HEK293 (cell line): ENCODE data around the gene SLC24A5.

ENCODE experiments used
- CTCF ChIA-PET: fragments of 350-600 bp; formaldehyde crosslinking; extraction: SDS; loops from one replicate; lab custom pipeline; 2021; ENCODE audit warnings: antibody characterized with exemption; lab: Yijun Ruan, JAX
- POLR2A ChIA-PET: fragments of 300-600 bp; formaldehyde crosslinking; extraction: SDS; loops from one replicate; lab custom pipeline; 2020; ENCODE audit warnings: antibody characterized with exemption, inconsistent platforms; lab: Yijun Ruan, JAX
- H3K27ac ChIP-seq: fragments of 200-500 bp; sonication (Bioruptor generic); 2 replicates; pipeline ENCODE4 v1.5.1; 2014; ENCODE audit warnings: low read depth, low read length, control low read depth, inconsistent platforms; ENCODE audit errors: extremely low read depth
- H3K36me3 ChIP-seq, 2 experiments: fragments of 200-500 bp in 1 of 2; sonication (Bioruptor generic) in 1 of 2; 1 replicate in 1 of 2; 2 replicates in 1 of 2; pipeline ENCODE4 v1.5.1; 2014 to 2017; ENCODE audit warnings: inconsistent platforms in 2 of 2, low read length in 2 of 2; ENCODE audit not compliant: control insufficient read depth in 2 of 2, insufficient read depth in 1 of 2
- H3K4me1 ChIP-seq: fragments of 200-500 bp; sonication (Bioruptor generic); 2 replicates; pipeline ENCODE4 v1.5.1; 2014; ENCODE audit warnings: mild to moderate bottlenecking, low read length, inconsistent platforms; ENCODE audit not compliant: control insufficient read depth, insufficient read depth
- H3K4me3 ChIP-seq: 2 replicates; pipeline ENCODE4 v1.5.1; 2011; ENCODE audit warnings: low read depth, mild to moderate bottlenecking, control low read depth, low read length, moderate library complexity
- H3K9me3 ChIP-seq: fragments of 200-500 bp; sonication (Bioruptor generic); 2 replicates; pipeline ENCODE4 v1.5.1; 2014; ENCODE audit warnings: low read depth, low read length, inconsistent platforms; ENCODE audit not compliant: control insufficient read depth, insufficient read depth
- HIC1 ChIP-seq: fragments of 450-650 bp; formaldehyde crosslinking; IDR thresholded peaks from 2 replicates; pipeline ENCODE4 v1.5.1; 2016; ENCODE audit warnings: missing biosample characterization, missing genetic modification characterization
- IKZF3 ChIP-seq: fragments of 450-650 bp; IDR thresholded peaks from 2 replicates; pipeline ENCODE4 v1.5.0; 2018; ENCODE audit warnings: missing biosample characterization, mild to moderate bottlenecking, missing genetic modification characterization, moderate library complexity
- KLF7 ChIP-seq: fragments of 450-650 bp; formaldehyde crosslinking; IDR thresholded peaks from 2 replicates; pipeline ENCODE4 v1.5.1; 2016; ENCODE audit warnings: missing biosample characterization, missing genetic modification characterization, borderline replicate concordance
- MZF1 ChIP-seq: fragments of 450-650 bp; formaldehyde crosslinking; IDR thresholded peaks from 2 replicates; pipeline ENCODE4 v1.5.1; 2017; ENCODE audit warnings: missing biosample characterization, missing genetic modification characterization, borderline replicate concordance
- PRDM1 ChIP-seq: fragments of 450-650 bp; formaldehyde crosslinking; IDR thresholded peaks from 2 replicates; pipeline ENCODE4; 2016; ENCODE audit warnings: missing biosample characterization, missing genetic modification characterization
- REST ChIP-seq: fragments of 450-650 bp; formaldehyde crosslinking; IDR thresholded peaks from 2 replicates; pipeline ENCODE4 v1.5.1; 2016; ENCODE audit warnings: missing biosample characterization, missing genetic modification characterization
- SCRT2 ChIP-seq: fragments of 450-650 bp; formaldehyde crosslinking; IDR thresholded peaks from 2 replicates; pipeline ENCODE4 v1.5.1; 2016; ENCODE audit warnings: missing biosample characterization, missing genetic modification characterization
- ZBTB26 ChIP-seq: fragments of 450-650 bp; formaldehyde crosslinking; optimal IDR thresholded peaks from 2 replicates; pipeline ENCODE3; 2016; ENCODE audit warnings: missing biosample characterization, mild to moderate bottlenecking, missing genetic modification characterization
- ZBTB48 ChIP-seq: fragments of 450-650 bp; formaldehyde crosslinking; IDR thresholded peaks from 2 replicates; pipeline ENCODE4 v1.5.1; 2016; ENCODE audit warnings: missing biosample characterization, missing genetic modification characterization
- ZNF114 ChIP-seq: fragments of 450-650 bp; formaldehyde crosslinking; IDR thresholded peaks from 2 replicates; pipeline ENCODE4 v1.5.0; 2017; ENCODE audit warnings: missing biosample characterization, missing genetic modification characterization
- ZNF138 ChIP-seq: fragments of 450-650 bp; formaldehyde crosslinking; IDR thresholded peaks from 2 replicates; pipeline ENCODE4 v1.5.1; 2016; ENCODE audit warnings: missing biosample characterization, missing genetic modification characterization, borderline replicate concordance
- ZNF24 ChIP-seq: fragments of 450-650 bp; formaldehyde crosslinking; IDR thresholded peaks from 2 replicates; pipeline ENCODE4 v1.5.1; 2016; ENCODE audit warnings: missing biosample characterization, missing genetic modification characterization
- ZNF248 ChIP-seq: fragments of 450-650 bp; formaldehyde crosslinking; IDR thresholded peaks from 2 replicates; pipeline ENCODE4 v1.5.1; 2017; ENCODE audit warnings: missing biosample characterization, missing genetic modification characterization
- ZNF274 ChIP-seq, 2 experiments: fragments of 200-500 bp in 1 of 2; fragments of 450-650 bp in 1 of 2; sonication (Bioruptor generic) in 1 of 2; formaldehyde crosslinking in 1 of 2; IDR thresholded peaks; 2 replicates each; pipeline versions ENCODE4 v1.5.1 to v1.6.1; 2014 to 2016; ENCODE audit warnings: borderline replicate concordance in 1 of 2, inconsistent platforms in 1 of 2, low read length in 1 of 2, missing biosample characterization in 1 of 2, missing genetic modification characterization in 1 of 2
- ZNF350 ChIP-seq: fragments of 450-650 bp; formaldehyde crosslinking; IDR thresholded peaks from 2 replicates; pipeline ENCODE4 v1.5.0; 2017; ENCODE audit warnings: missing biosample characterization, mild to moderate bottlenecking, missing genetic modification characterization
- ZNF366 ChIP-seq: fragments of 450-650 bp; formaldehyde crosslinking; conservative IDR thresholded peaks from 2 replicates; pipeline ENCODE4 v1.5.1; 2016; ENCODE audit warnings: missing biosample characterization, missing genetic modification characterization
- ZNF488 ChIP-seq: fragments of 450-650 bp; formaldehyde crosslinking; IDR thresholded peaks from 2 replicates; pipeline ENCODE4 v1.5.1; 2016; ENCODE audit warnings: missing biosample characterization, missing genetic modification characterization
- ZNF555 ChIP-seq: fragments of 450-650 bp; formaldehyde crosslinking; conservative IDR thresholded peaks from 2 replicates; pipeline ENCODE4 v1.5.1; 2017; ENCODE audit warnings: missing biosample characterization, mild to moderate bottlenecking, missing genetic modification characterization, inconsistent platforms
- ZNF580 ChIP-seq: fragments of 450-650 bp; formaldehyde crosslinking; IDR thresholded peaks from 2 replicates; pipeline ENCODE4 v1.5.1; 2016; ENCODE audit warnings: missing biosample characterization, missing genetic modification characterization
- ZNF791 ChIP-seq: fragments of 450-650 bp; formaldehyde crosslinking; IDR thresholded peaks from 2 replicates; pipeline ENCODE4 v1.5.1; 2016; ENCODE audit warnings: missing biosample characterization, missing genetic modification characterization

SLC24A5 gene

GRCh38 chr15:48186271-48186670, 65.5 kb downstream of the SLC24A5 start (continued):
- TF ChIP-seq ZNF138 (tag by site-specific recombination) (no peak), ZNF555 (tag by site-specific recombination) (no peak), ZNF350 (tag by site-specific recombination) (no peak), ZNF580 (tag by site-specific recombination) (no peak), ZBTB48 (tag by site-specific recombination) (no peak), ZNF274 (IDR thresholded peaks at IDR 0.05; ENCODE audit: low read length) (no peak), ZNF274 (tag by site-specific recombination; IDR thresholded peaks at IDR 0.05; ENCODE audit: borderline replicate concordance) (no peak), ZNF791 (tag by site-specific recombination) (no peak), ZNF248 (no peak)

GRCh38 chr15:48190932-48191573, 70.3 kb downstream of the SLC24A5 start:
- H3K9me3 ChIP-seq = no peaks in the 10 kb centered on the region
- no peaks in the 10 kb centered on the region for H3K4me1 ChIP-seq
- CTCF ChIA-PET = interaction anchor here (0.7 kb wide), 1 partner anchor 60 kb away, joined by 3 read pairs; no protein-coding TSS in a partner anchor
- H3K4me3 ChIP-seq = no peak overlapping the region
- peak; percentile 66; the same call in 1 of the 2 replicates for TF ChIP-seq IKZF3
- peak; percentile 76; the same call in 1 of the 2 replicates for TF ChIP-seq MZF1 (tag by site-specific recombination)
- peak; percentile 29; the same call in 1 of the 2 replicates for TF ChIP-seq SCRT2 (tag by site-specific recombination)
- peak; percentile 91 for TF ChIP-seq REST (tag by site-specific recombination)
- TF ChIP-seq ZNF366 (tag by site-specific recombination) = 0 out of 2 replicates have a peak, but pooled peaks have one; percentile 15
- TF ChIP-seq ZNF24 (tag by site-specific recombination) = no peak
- no peak for TF ChIP-seq KLF7 (tag by site-specific recombination)
- peak; percentile 55; the same call in 1 of the 2 replicates for TF ChIP-seq PRDM1 (tag by site-specific recombination)
- no peak overlapping the region for H3K27ac ChIP-seq
- H3K36me3 ChIP-seq = no peaks in the 10 kb centered on the region
- POLR2A ChIA-PET = no interaction called here

- Histone ChIP-seq H3K27ac (no peak within 1 kb of the TSS), H3K36me3 (no peaks in the 10 kb centered on the region), H3K9me3 (no peaks in the 10 kb centered on the region), H3K4me3 (no peak within 1 kb of the TSS), H3K4me1 (no peaks in the 10 kb centered on the region)
- ChIA-PET POLR2A (no interaction called here), CTCF (interaction anchor here (0.7 kb wide), 1 partner anchor 45 kb away, joined by 3 read pairs; no protein-coding TSS in a partner anchor)
- TF ChIP-seq ZBTB26 (tag by site-specific recombination) (peak; percentile 19), HIC1 (tag by site-specific recombination) (no peak), ZNF488 (tag by site-specific recombination) (no peak), ZNF114 (tag by site-specific recombination) (no peak)
Measured at GRCh38 chr15:48191574-48192225, 70.9 kb downstream of the SLC24A5 start, which contains the start of gene CTXN2. Gene CTXN2, plus strand, starts transcription at chr15:48191665. Its CDS starts 9,636 bp downstream, at chr15:48201301.
